ENCODE results near the gene OR10A6. TPM values are rescaled to one million over a fixed set of nuclear protein-coding genes. Genes with fewer than 3 reads are reported as not detected.

OR10A6 gene
- total and polyA plus RNA-seq, 9 of the 15 experiments (the other 6 are each of a cell fraction or from before 2014, with no cell fraction given) = not detected

DNA sequence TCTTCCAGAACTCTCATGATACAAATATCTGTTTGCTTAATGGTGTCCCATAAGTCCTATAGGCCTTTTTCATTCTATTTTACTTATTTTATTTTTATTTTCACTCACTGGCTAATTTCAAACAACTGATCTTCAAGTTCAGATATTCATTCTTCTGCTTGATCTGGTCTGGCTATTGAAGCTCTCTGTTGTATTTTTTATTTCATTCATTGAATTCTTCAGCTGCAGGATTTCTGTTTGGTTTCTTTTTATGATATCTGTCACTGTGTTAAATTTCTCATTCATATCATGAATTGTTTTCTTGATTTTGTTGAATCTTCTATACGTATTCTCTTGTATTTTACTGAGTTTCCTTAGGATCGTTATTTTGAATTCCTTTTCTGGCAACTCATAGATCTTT is 13.1 kb upstream of the OR10A6 start:
- Histone ChIP-seq H3K4me3 (no peak overlapping the region), H3K36me3 (ENCODE audit: control insufficient read depth, insufficient read depth, low read length) (no peaks in the 10 kb centered on the region), H3K4me2 (ENCODE audit: insufficient read depth, low read length) (no peak overlapping the region), H3K4me1 (replicated peaks in 1 of 2; ENCODE audit: control insufficient read depth in 2 of 2, insufficient read depth in 2 of 2, low read length in 2 of 2) (no peaks in the 10 kb centered on the region), H4K20me1 (replicated peaks; ENCODE audit: control insufficient read depth, insufficient read depth, low read length) (no peaks in the 10 kb centered on the region), H3K27ac (ENCODE audit: extremely low read depth, low read depth, low read length) (no peak overlapping the region), H3K79me2 (ENCODE audit: control insufficient read depth, insufficient read depth, low read length) (no peaks in the 10 kb centered on the region), H3K9me3 (replicated peaks; ENCODE audit: control insufficient read depth, insufficient read depth, low read depth, low read length) (no peaks in the 10 kb centered on the region), H3K27me3 (ENCODE audit: control insufficient read depth in 2 of 2, insufficient read depth in 2 of 2, low read length in 2 of 2) (no peaks in the 10 kb centered on the region; a peak in 1 of 5 replicates), H3K9me1 (ENCODE audit: control insufficient read depth, insufficient read depth, low read length) (no peaks in the 10 kb centered on the region), H3K9ac (ENCODE audit: insufficient read depth in 1 of 2, low read depth in 2 of 2, low read length in 2 of 2) (no peak overlapping the region), H2AFZ (ENCODE audit: low read depth, low read length) (no peak overlapping the region)
- in situ Hi-C loops (cut with MboI) (no loop called here), intact Hi-C loops (cut with micrococcal nuclease) (no loop called here)
- WGBS (ENCODE audit: insufficient coverage, low coverage, missing lambda C conversion rate) = 0% methylated on average over 2 of the region's 2 CpGs
- FAIRE-seq (no peak), ATAC-seq (no peak), DNase-seq (ENCODE audit: extremely low read depth in 1 of 4, low spot score in 3 of 4) (no peak)
- ChIA-PET CTCF (ENCODE audit: low intra/inter-chr PET ratio) (no interaction called here), POLR2A (no interaction called here)
- TF ChIP-seq TRIM28 (IDR thresholded peaks at IDR 0.05) (peak; percentile 71; the same call in 1 of the 2 replicates), NRF1 (conservative IDR thresholded peaks at IDR 0.05 in 1 of 2, IDR thresholded peaks at IDR 0.05 in 1 of 2) (no peak)
- BruUV-seq (replicated peaks) = no TSS peak

DNA sequence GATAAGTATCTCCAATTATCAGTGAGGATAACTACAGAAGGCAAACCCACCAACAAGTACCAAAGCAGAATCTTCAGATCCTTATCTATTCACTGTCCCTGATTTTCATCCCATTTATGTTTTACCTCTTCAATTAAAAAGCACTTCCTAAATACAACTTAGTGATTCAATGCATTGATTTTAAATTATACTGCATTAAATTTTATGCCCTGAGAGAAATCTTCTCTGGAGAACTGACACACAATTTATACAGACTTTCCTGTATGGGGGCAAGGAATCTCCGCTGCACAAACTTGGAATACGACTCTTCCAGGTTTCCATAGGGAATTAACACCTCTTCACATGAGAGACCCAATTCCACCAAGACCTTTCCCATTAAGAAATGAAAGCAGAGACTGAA is 10.5 kb upstream of the OR10A6 start, which contains the start of gene OR10A3:
Gene OR10A3 (minus strand): TSS at position 101 of the 400 bp plus-strand sequence. CDS start 2,188 bp downstream, outside the sequence.
- no TSS peak for BruUV-seq (replicated peaks)
- in situ Hi-C loops (cut with MboI) (no loop called here), intact Hi-C loops (cut with micrococcal nuclease) (no loop called here)
- Histone ChIP-seq H3K27me3 (ENCODE audit: control insufficient read depth in 2 of 2, insufficient read depth in 2 of 2, low read length in 2 of 2) (no peaks in the 10 kb centered on the region; a peak in 1 of 5 replicates), H3K36me3 (ENCODE audit: control insufficient read depth, insufficient read depth, low read length) (no peaks in the 10 kb centered on the region), H4K20me1 (replicated peaks; ENCODE audit: control insufficient read depth, insufficient read depth, low read length) (no peaks in the 10 kb centered on the region), H3K4me2 (ENCODE audit: insufficient read depth, low read length) (no peak within 1 kb of the TSS), H3K9me1 (ENCODE audit: control insufficient read depth, insufficient read depth, low read length) (no peaks in the 10 kb centered on the region), H3K4me3 (no peak within 1 kb of the TSS), H3K27ac (ENCODE audit: extremely low read depth, low read depth, low read length) (no peak within 1 kb of the TSS), H3K4me1 (replicated peaks in 1 of 2; ENCODE audit: control insufficient read depth in 2 of 2, insufficient read depth in 2 of 2, low read length in 2 of 2) (no peaks in the 10 kb centered on the region), H3K79me2 (ENCODE audit: control insufficient read depth, insufficient read depth, low read length) (no peaks in the 10 kb centered on the region), H3K9me3 (replicated peaks; ENCODE audit: control insufficient read depth, insufficient read depth, low read depth, low read length) (no peaks in the 10 kb centered on the region), H3K9ac (ENCODE audit: insufficient read depth in 1 of 2, low read depth in 2 of 2, low read length in 2 of 2) (no peak within 1 kb of the TSS), H2AFZ (ENCODE audit: low read depth, low read length) (no peak within 1 kb of the TSS)
- ChIA-PET POLR2A (no interaction called here), CTCF (ENCODE audit: low intra/inter-chr PET ratio) (no interaction called here)
- FAIRE-seq = no peak
- WGBS (ENCODE audit: insufficient coverage, low coverage, missing lambda C conversion rate) = 0% methylated on average over 2 of the region's 2 CpGs
- no peak for ATAC-seq
- TF ChIP-seq RB1 (IDR thresholded peaks at IDR 0.05; ENCODE audit: low read depth) = no peak
- no peak for TF ChIP-seq CCAR2 (IDR thresholded peaks at IDR 0.05; ENCODE audit: low read depth, low read length)
- no peak for TF ChIP-seq ATF7 (IDR thresholded peaks at IDR 0.05)
- TF ChIP-seq MCM5 (IDR thresholded peaks at IDR 0.05; ENCODE audit: low read depth) = no peak
- no peak for TF ChIP-seq ZNF695 (CRISPR knock-in tag; IDR thresholded peaks at IDR 0.05)
- no peak for TF ChIP-seq ZNF212 (CRISPR knock-in tag; IDR thresholded peaks at IDR 0.05)
- no peak for TF ChIP-seq STAT5A (IDR thresholded peaks at IDR 0.05; ENCODE audit: borderline replicate concordance, low read length)
- TF ChIP-seq TFAM (CRISPR knock-in tag; conservative IDR thresholded peaks at IDR 0.05) = no peak
- no peak for TF ChIP-seq KDM1A (IDR thresholded peaks at IDR 0.05)
- TF ChIP-seq BRD4 (IDR thresholded peaks at IDR 0.05) = no peak
- no peak for TF ChIP-seq ZZZ3 (IDR thresholded peaks at IDR 0.05)
- TF ChIP-seq SRSF3 (IDR thresholded peaks at IDR 0.05; ENCODE audit: insufficient read depth, low read length) = no peak
- DNase-seq (ENCODE audit: extremely low read depth in 1 of 4, low spot score in 3 of 4) = no peak

Measured in K562 (cell line).